ENCODE measurements around the gene CC2D2B.

CC2D2B gene

GRCh38 chr10:95935429-95935828, 27.7 kb downstream of the CC2D2B start:
- TF ChIP-seq, protein P1, sequence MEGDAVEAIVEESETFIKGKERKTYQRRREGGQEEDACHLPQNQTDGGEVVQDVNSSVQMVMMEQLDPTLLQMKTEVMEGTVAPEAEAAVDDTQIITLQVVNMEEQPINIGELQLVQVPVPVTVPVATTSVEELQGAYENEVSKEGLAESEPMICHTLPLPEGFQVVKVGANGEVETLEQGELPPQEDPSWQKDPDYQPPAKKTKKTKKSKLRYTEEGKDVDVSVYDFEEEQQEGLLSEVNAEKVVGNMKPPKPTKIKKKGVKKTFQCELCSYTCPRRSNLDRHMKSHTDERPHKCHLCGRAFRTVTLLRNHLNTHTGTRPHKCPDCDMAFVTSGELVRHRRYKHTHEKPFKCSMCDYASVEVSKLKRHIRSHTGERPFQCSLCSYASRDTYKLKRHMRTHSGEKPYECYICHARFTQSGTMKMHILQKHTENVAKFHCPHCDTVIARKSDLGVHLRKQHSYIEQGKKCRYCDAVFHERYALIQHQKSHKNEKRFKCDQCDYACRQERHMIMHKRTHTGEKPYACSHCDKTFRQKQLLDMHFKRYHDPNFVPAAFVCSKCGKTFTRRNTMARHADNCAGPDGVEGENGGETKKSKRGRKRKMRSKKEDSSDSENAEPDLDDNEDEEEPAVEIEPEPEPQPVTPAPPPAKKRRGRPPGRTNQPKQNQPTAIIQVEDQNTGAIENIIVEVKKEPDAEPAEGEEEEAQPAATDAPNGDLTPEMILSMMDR (IDR thresholded peaks at IDR 0.05), result no peak
- DNase-seq, result no peak
- Mint-ChIP-seq H3K27ac (no peak overlapping the region), H3K4me3 (no peak overlapping the region), H3K36me3 (ENCODE audit: low read depth) (peaks cover 8% of the 10 kb centered on the region), H3K9me3 (peaks cover 44% of the 10 kb centered on the region), H3K27me3 (ENCODE audit: low read depth, poor library complexity) (peaks cover 11% of the 10 kb centered on the region), H3K4me1 (no peaks in the 10 kb centered on the region)

- no peak overlapping the region for H3K4me3 Mint-ChIP-seq
- DNase-seq, result no peak
- TF ChIP-seq, protein P1 (IDR thresholded peaks at IDR 0.05), result no peak
- H3K27ac Mint-ChIP-seq, result no peak overlapping the region
- peaks cover 5% of the 10 kb centered on the region for H3K27me3 Mint-ChIP-seq (ENCODE audit: low read depth, poor library complexity)
- H3K36me3 Mint-ChIP-seq (ENCODE audit: low read depth), result peaks cover 4% of the 10 kb centered on the region
- H3K4me1 Mint-ChIP-seq, result no peaks in the 10 kb centered on the region
- H3K9me3 Mint-ChIP-seq, result peaks cover 19% of the 10 kb centered on the region
Measured at GRCh38 chr10:95941115-95941514, 33.3 kb downstream of the CC2D2B start.

DNA sequence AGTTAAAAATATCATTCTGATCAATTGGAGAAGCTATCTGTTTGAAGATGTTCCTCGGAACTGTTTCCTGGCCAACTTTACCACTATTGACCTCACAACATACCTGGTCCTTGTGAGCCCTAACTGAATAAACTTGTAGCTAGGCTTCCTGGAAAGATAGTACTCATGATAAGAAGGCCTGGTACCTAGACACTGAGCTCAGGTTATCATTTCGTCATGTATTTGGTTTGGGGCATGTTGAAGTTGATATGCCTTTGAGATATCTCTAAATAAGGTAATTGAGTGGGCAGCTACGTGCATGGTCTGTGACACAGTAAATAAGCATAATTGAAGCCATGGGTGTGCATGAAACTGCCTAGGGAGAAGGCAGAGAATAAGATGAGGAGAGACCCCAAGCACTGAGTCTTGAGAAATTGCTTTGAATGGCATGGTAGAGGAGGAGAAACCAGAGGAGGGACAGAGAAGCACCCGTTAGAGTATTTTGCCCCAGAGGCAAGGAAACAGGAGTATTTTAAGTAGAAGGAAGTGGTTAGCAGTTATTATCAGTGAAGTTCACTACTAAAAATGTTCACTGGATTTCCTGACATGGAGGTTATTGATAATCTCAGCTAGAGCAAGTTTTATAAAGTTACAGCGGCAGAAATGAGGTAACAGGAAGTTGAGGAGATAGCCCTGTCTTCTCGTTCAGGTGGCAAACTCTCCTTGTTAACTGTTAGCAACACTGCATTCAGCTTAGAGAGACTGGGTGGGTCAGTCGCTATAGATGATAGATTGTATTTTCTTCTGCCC, 55.6 kb downstream of the CC2D2B start:
- peaks cover 17% of the 10 kb centered on the region for H3K9me3 Mint-ChIP-seq
- no peak overlapping the region for H3K27ac Mint-ChIP-seq
- DNase-seq, result no peak
- H3K27me3 Mint-ChIP-seq (ENCODE audit: low read depth, poor library complexity), result no peaks in the 10 kb centered on the region
- TF ChIP-seq, protein P1 (IDR thresholded peaks at IDR 0.05), result no peak
- H3K4me3 Mint-ChIP-seq, result no peak overlapping the region
- no peaks in the 10 kb centered on the region for H3K4me1 Mint-ChIP-seq
- H3K36me3 Mint-ChIP-seq (ENCODE audit: low read depth), result peaks cover 9% of the 10 kb centered on the region

DNA sequence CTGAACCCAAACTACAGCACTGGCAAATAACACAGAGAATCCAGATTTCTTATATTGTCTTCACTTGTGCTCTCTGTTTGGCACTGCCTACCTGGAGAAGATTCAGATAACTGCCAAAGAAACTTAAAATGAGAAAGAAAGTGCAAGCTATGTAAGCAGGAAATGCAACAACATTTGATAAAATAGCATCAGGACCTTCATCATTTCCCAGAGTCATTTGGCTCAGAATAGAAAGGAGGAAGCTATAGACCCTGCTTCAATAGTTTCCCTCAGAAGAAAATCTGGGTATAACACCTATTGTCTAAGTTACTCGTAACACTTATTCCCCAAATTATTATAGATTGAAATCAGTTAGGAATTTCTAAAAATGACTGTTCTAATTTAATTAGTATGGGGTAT, 56.2 kb downstream of the CC2D2B start:
- DNase-seq, result no peak
- Mint-ChIP-seq H3K4me1 (no peaks in the 10 kb centered on the region), H3K4me3 (no peak overlapping the region), H3K36me3 (ENCODE audit: low read depth) (peaks cover 4% of the 10 kb centered on the region), H3K9me3 (peaks cover 11% of the 10 kb centered on the region), H3K27ac (no peak overlapping the region), H3K27me3 (ENCODE audit: low read depth, poor library complexity) (no peaks in the 10 kb centered on the region)
- TF ChIP-seq, protein P1 (IDR thresholded peaks at IDR 0.05), result no peak

- H3K4me3 Mint-ChIP-seq, result no peak overlapping the region
- TF ChIP-seq, protein P1 (IDR thresholded peaks at IDR 0.05), result no peak
- no peaks in the 10 kb centered on the region for H3K27me3 Mint-ChIP-seq (ENCODE audit: low read depth, poor library complexity)
- peaks cover 7% of the 10 kb centered on the region for H3K9me3 Mint-ChIP-seq
- no peak overlapping the region for H3K27ac Mint-ChIP-seq
- DNase-seq, result no peak
- H3K4me1 Mint-ChIP-seq, result no peaks in the 10 kb centered on the region
- H3K36me3 Mint-ChIP-seq (ENCODE audit: low read depth), result peaks cover 4% of the 10 kb centered on the region
Measured at GRCh38 chr10:95964756-95965155, 57.0 kb downstream of the CC2D2B start.
